Transverse colon (tissue), 3 donors: ENCODE data around the gene ANKRD44.

Experiments
- POLR2A ChIP-seq: fragments of 450-650 bp; IDR thresholded peaks from one replicate; pipeline ENCODE4 v1.6.1; 2016; ENCODE audit warnings: antibody characterized with exemption, mild to moderate bottlenecking, moderate library complexity
- TF ChIP-seq, protein P1 (sequence below), 5 experiments: fragments of 200-600 bp in 3 of 5; fragments of 450-650 bp in 2 of 5; sonication (generic) in 3 of 5; IDR thresholded peaks; 1 replicate in 2 of 5; 2 replicates in 3 of 5; pipeline ENCODE4 v1.5.1; 2016 to 2017; ENCODE audit warnings: antibody characterized with exemption in 5 of 5, inconsistent platforms in 3 of 5, mild to moderate bottlenecking in 2 of 5, moderate library complexity in 1 of 5

DNA sequence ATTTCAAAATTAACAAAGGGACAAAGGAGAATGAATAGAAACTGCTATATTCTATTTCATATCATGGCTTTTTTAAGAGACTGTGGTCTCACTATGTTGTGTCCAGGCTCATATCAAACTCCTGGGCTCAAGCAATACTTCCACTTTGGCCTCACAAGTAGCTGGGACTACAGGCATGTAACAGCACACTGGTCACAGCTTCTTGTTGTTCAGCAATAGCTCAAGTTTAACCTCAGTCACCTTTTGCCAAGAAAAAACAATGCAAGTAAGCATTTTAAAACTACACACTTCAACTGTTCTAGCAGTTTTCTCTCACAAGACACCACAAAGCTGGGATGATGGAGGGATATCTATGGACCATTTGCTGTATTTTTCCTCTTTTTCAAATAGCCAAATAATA, 77.1 kb downstream of the ANKRD44 start:
- TF ChIP-seq POLR2A: no peak
- TF ChIP-seq, protein P1, sequence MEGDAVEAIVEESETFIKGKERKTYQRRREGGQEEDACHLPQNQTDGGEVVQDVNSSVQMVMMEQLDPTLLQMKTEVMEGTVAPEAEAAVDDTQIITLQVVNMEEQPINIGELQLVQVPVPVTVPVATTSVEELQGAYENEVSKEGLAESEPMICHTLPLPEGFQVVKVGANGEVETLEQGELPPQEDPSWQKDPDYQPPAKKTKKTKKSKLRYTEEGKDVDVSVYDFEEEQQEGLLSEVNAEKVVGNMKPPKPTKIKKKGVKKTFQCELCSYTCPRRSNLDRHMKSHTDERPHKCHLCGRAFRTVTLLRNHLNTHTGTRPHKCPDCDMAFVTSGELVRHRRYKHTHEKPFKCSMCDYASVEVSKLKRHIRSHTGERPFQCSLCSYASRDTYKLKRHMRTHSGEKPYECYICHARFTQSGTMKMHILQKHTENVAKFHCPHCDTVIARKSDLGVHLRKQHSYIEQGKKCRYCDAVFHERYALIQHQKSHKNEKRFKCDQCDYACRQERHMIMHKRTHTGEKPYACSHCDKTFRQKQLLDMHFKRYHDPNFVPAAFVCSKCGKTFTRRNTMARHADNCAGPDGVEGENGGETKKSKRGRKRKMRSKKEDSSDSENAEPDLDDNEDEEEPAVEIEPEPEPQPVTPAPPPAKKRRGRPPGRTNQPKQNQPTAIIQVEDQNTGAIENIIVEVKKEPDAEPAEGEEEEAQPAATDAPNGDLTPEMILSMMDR (IDR thresholded peaks at IDR 0.05): no peak
